Upper lobe of right lung (tissue), 1 donor: Measurements from ENCODE around the gene PDLIM5. TPM values are rescaled to one million over a fixed set of nuclear protein-coding genes. Genes with fewer than 3 reads are reported as not detected.

Experiments used
- ATAC-seq: fragments of 200-7000 bp; cut with Tn5 transposase; one replicate; pipeline ENCODE4 v1.9.1; 2020; ENCODE audit warnings: mild to moderate bottlenecking, moderate library complexity
- DNase-seq: peaks from one replicate; pipeline ENCODE4 v3.0.0-alpha.2; 2020
- H3K27ac ChIP-seq: fragments of 200-600 bp; one replicate; pipeline ENCODE4 v1.8.0; 2022
- H3K27me3 ChIP-seq: fragments of 200-600 bp; one replicate; pipeline ENCODE4 v1.8.0; 2022; ENCODE audit warnings: mild to moderate bottlenecking
- H3K36me3 ChIP-seq: fragments of 200-600 bp; one replicate; pipeline ENCODE4 v1.8.0; 2022
- H3K4me1 ChIP-seq: fragments of 200-600 bp; one replicate; pipeline ENCODE4 v1.8.0; 2022
- H3K4me3 ChIP-seq: fragments of 200-600 bp; one replicate; pipeline ENCODE4 v1.8.0; 2022; ENCODE audit warnings: mild to moderate bottlenecking
- H3K9me3 ChIP-seq: fragments of 200-600 bp; one replicate; pipeline ENCODE4 v1.8.0; 2022
- CTCF ChIP-seq: fragments of 200-600 bp; IDR thresholded peaks from one replicate; pipeline ENCODE4 v1.8.0; 2022; ENCODE audit warnings: antibody characterized with exemption
- intact Hi-C: fragments of 100-400 bp; cut with DNase I; formaldehyde crosslinking; loops from one replicate; pipeline ENCODE4 v1.11.0; 2022
- total RNA-seq: library from RNA; stranded (reverse); fragmentation: NEBNext Ultra II Directional; extraction: Animal tissue kit (Norgen Biotek cat#: 25700); gene quantifications from one replicate; pipeline ENCODE4 v1.2.1, GENCODE V29; 2021
- donor health status: DM: no; HTN: yes; CAD: no; lungs with severe emphysema.

Gene PDLIM5
- total RNA-seq, 1 donor from 2014 or later = 82.8 TPM

GRCh38 chr4:94669672-94670664 is 218.2 kb downstream of the PDLIM5 start:
- no peak for DNase-seq
- no peak for TF ChIP-seq CTCF
- no peak overlapping the region for H3K4me3 ChIP-seq
- intact Hi-C loops = no loop called here
- H3K27ac ChIP-seq = no peak overlapping the region
- H3K36me3 ChIP-seq = peaks cover 9% of the 10 kb centered on the region
- no peaks in the 10 kb centered on the region for H3K4me1 ChIP-seq
- ATAC-seq = no peak
- H3K9me3 ChIP-seq = no peaks in the 10 kb centered on the region
- no peaks in the 10 kb centered on the region for H3K27me3 ChIP-seq

GRCh38 chr4:94671113-94671512 is 219.4 kb downstream of the PDLIM5 start:
- ATAC-seq (no peak), DNase-seq (no peak)
- H3K36me3 ChIP-seq = peaks cover 5% of the 10 kb centered on the region
- H3K4me3 ChIP-seq = no peak overlapping the region
- intact Hi-C loops = no loop called here
- no peaks in the 10 kb centered on the region for H3K4me1 ChIP-seq
- no peaks in the 10 kb centered on the region for H3K9me3 ChIP-seq
- no peaks in the 10 kb centered on the region for H3K27me3 ChIP-seq
- no peak overlapping the region for H3K27ac ChIP-seq
- no peak for TF ChIP-seq CTCF

- no peaks in the 10 kb centered on the region for H3K27me3 ChIP-seq
- H3K4me3 ChIP-seq = no peak overlapping the region
- intact Hi-C loops = no loop called here
- H3K4me1 ChIP-seq = no peaks in the 10 kb centered on the region
- H3K36me3 ChIP-seq = no peaks in the 10 kb centered on the region
- no peak for DNase-seq
- TF ChIP-seq CTCF = no peak
- no peak for ATAC-seq
- H3K9me3 ChIP-seq = no peaks in the 10 kb centered on the region
- no peak overlapping the region for H3K27ac ChIP-seq
Measured at GRCh38 chr4:94673961-94674360, 222.2 kb downstream of the PDLIM5 start.

GRCh38 chr4:94676970-94677369 is 225.2 kb downstream of the PDLIM5 start:
- Histone ChIP-seq H3K36me3 (no peaks in the 10 kb centered on the region), H3K4me1 (no peaks in the 10 kb centered on the region), H3K9me3 (no peaks in the 10 kb centered on the region), H3K27ac (no peak overlapping the region), H3K27me3 (peaks cover 5% of the 10 kb centered on the region), H3K4me3 (no peak overlapping the region)
- intact Hi-C loops = no loop called here
- no peak for ATAC-seq
- TF ChIP-seq CTCF = no peak
- DNase-seq = no peak

GRCh38 chr4:94678896-94679295 is 227.2 kb downstream of the PDLIM5 start:
- Histone ChIP-seq H3K27me3 (peaks cover 5% of the 10 kb centered on the region), H3K4me1 (no peaks in the 10 kb centered on the region), H3K4me3 (no peak overlapping the region), H3K36me3 (no peaks in the 10 kb centered on the region), H3K9me3 (no peaks in the 10 kb centered on the region), H3K27ac (no peak overlapping the region)
- TF ChIP-seq CTCF = no peak
- intact Hi-C loops = no loop called here
- ATAC-seq = no peak
- DNase-seq = no peak
